Stimulated activated CD4-positive, alpha-beta T cell treated with anti-CD3 and anti-CD28 coated beads, Interleukin-12 subunit alpha, Interleukin-12 subunit beta, amount 100 ng/mL, for 4 hours (primary cell): ENCODE measurements around the gene ZNF428.

Source experiments
- DNase-seq: peaks from one replicate; pipeline ENCODE4 v3.0.0-alpha.2; 2020

ZNF428 gene

DNA sequence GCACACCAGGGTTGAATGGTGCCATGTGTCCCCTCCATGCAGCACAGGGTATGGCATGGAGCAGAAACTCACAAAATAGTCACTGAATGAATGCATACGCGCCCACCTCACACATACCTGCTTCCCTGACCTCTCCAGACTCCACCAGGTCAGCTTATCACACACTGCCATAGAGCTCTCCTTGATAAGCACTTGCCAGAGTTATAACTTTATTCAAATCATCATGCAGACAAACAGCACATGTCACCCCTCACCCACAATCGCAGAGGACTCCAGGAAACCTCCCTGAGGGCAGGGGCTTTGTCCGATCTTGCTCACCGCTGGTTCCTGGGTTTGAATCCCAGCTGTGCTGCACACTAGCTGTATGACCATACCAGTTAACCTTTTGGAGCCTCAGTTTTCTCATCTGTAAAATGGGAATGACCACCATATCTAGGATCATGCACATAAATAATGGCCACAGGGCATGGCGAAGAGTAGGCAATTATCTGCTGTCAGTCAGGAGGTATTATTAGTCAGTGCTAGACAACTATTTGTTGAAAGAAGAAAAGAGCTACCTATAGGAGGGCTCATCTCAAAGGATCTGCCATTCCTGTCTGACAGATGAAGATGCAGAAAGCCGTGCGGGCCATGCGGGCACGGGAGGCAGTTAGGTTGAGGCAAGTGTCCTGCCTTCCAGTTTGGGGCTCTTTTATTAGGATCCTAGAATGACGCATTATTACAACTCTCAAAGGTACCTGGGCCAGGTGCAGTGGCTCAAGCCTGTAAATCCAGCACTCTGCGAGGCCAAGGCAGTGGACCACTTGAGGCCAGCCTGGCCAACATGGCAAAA, 58.1 kb downstream of the ZNF428 start:
- no peak for DNase-seq

DNA sequence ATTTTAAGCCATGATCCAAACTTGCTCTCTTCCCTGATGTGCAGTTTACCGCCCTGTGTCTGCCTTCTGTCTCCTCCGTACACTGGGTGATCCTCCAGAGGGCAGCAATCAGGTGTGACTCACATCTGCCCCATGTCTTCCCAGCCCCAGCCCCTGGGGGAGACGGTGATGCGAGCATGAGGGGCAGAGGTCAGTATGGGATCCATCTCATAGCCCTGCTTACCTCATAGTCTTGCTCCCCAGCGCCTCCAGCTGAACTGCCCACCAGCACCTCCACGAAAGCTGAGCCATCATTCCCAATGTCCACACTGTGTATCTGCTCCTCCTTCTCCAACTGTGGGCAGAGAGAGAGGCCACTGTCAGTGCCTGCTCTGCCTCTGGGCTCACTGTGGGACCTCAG, 58.7 kb downstream of the ZNF428 start:
- DNase-seq = no peak
